H1 (cell line): ENCODE data around the gene RAB1B. TPM values are rescaled to one million over a fixed set of nuclear protein-coding genes. Genes with fewer than 3 reads are reported as not detected.
A peak's percentile ranks its signal among the peaks of the same experiment; 100 is the strongest.

Experiments used
- CTCF ChIA-PET: fragments of 300-600 bp; sonication (Branson Sonifier 250); formaldehyde crosslinking; loops from one replicate; lab custom pipeline; 2021; ENCODE audit not compliant: partially characterized antibody; lab: Charles Lee
- POLR2A ChIA-PET: fragments of 300-600 bp; sonication (Branson Sonifier 250); formaldehyde crosslinking; loops from one replicate; lab custom pipeline; 2021; ENCODE audit warnings: inconsistent platforms; ENCODE audit not compliant: partially characterized antibody; lab: Charles Lee
- DNase-seq, 2 experiments: peaks; one replicate each; pipeline versions ENCODE4 v3.0.0 to v3.0.0-alpha.2; 2010 to 2022; ENCODE audit warnings: low spot score in 2 of 2, low read depth in 1 of 2, mixed read lengths in 1 of 2
- FAIRE-seq: peaks from 2 replicates; lab custom pipeline; 2011; peaks lifted over from hg19 to GRCh38; lab: Jason Lieb, UNC
- H2AFZ ChIP-seq: 2 replicates; pipeline ENCODE4 v1.8.1; 2012; ENCODE audit warnings: low read length, inconsistent platforms
- H2AK5ac ChIP-seq: 2 replicates; pipeline ENCODE4 v1.6.1; 2013; ENCODE audit warnings: low read depth, low read length
- H2BK120ac ChIP-seq: replicated peaks from 2 replicates; pipeline ENCODE3; 2013; ENCODE audit warnings: low read depth, low read length, inconsistent platforms
- H2BK12ac ChIP-seq: 2 replicates; pipeline ENCODE4 v1.6.1; 2013; ENCODE audit warnings: low read depth, low read length
- H2BK15ac ChIP-seq: 2 replicates; pipeline ENCODE4 v1.6.1; 2013; ENCODE audit warnings: low read length
- H2BK20ac ChIP-seq: 2 replicates; pipeline ENCODE4 v1.6.1; 2013; ENCODE audit warnings: low read length
- H2BK5ac ChIP-seq: 2 replicates; pipeline ENCODE4 v1.6.1; 2013; ENCODE audit warnings: low read depth, low read length
- H3K14ac ChIP-seq: 2 replicates; pipeline ENCODE4 v1.6.1; 2013; ENCODE audit warnings: inconsistent platforms; ENCODE audit not compliant: insufficient read length
- H3K18ac ChIP-seq: 2 replicates; pipeline ENCODE4 v1.6.1; 2013; ENCODE audit warnings: low read length; ENCODE audit errors: extremely low read depth
- H3K23ac ChIP-seq: 2 replicates; pipeline ENCODE4 v1.6.1; 2013; ENCODE audit warnings: inconsistent platforms; ENCODE audit not compliant: insufficient read length
- H3K23me2 ChIP-seq: 2 replicates; pipeline ENCODE4 v1.6.1; 2013; ENCODE audit warnings: low read depth, low read length
- H3K27ac ChIP-seq: 2 replicates; pipeline ENCODE4 v1.6.1; 2011; ENCODE audit warnings: low read depth, low read length, inconsistent platforms
- H3K27me3 ChIP-seq, 4 experiments: replicated peaks in 1 of 4; 1 replicate in 1 of 4; 2 replicates in 3 of 4; pipeline versions ENCODE4 v1.6.1 to v1.8.1; 2011 to 2013; ENCODE audit warnings: low read length in 3 of 4, mild to moderate bottlenecking in 3 of 4, inconsistent platforms in 2 of 4, mixed read lengths in 2 of 4, moderate library complexity in 1 of 4; ENCODE audit not compliant: control insufficient read depth in 3 of 4, insufficient read depth in 3 of 4; ENCODE audit errors: extremely low read depth in 1 of 4
- H3K36me3 ChIP-seq, 4 experiments: 2 replicates each; pipeline versions ENCODE4 v1.6.1 to v1.8.1; 2011 to 2013; ENCODE audit warnings: mild to moderate bottlenecking in 4 of 4, low read length in 3 of 4, moderate library complexity in 2 of 4, control low read depth in 1 of 4, inconsistent platforms in 1 of 4; ENCODE audit not compliant: insufficient read depth in 4 of 4, control insufficient read depth in 2 of 4
- H3K4ac ChIP-seq: replicated peaks from 2 replicates; pipeline ENCODE3; 2013; ENCODE audit warnings: low read length, low read depth, mixed read lengths, inconsistent platforms; ENCODE audit not compliant: insufficient read length
- H3K4me1 ChIP-seq, 4 experiments: replicated peaks in 1 of 4; 1 replicate in 1 of 4; 2 replicates in 3 of 4; pipeline versions ENCODE4 v1.6.1 to v1.8.1; 2011 to 2013; ENCODE audit warnings: low read length in 3 of 4, inconsistent platforms in 2 of 4, mixed read lengths in 1 of 4; ENCODE audit not compliant: insufficient read depth in 4 of 4, control insufficient read depth in 3 of 4
- H3K4me2 ChIP-seq, 2 experiments: 2 replicates each; pipeline versions ENCODE4 v1.6.1 to v1.8.1; 2011 to 2013; ENCODE audit warnings: low read depth in 2 of 2, low read length in 2 of 2, control low read depth in 1 of 2, inconsistent platforms in 1 of 2, mild to moderate bottlenecking in 1 of 2; ENCODE audit not compliant: insufficient read depth in 1 of 2
- H3K4me3 ChIP-seq, 4 experiments: fragments of 200-600, 300-600 bp in 1 of 4; sonication (generic), shearing (Covaris generic), sonication (Bioruptor Twin) in 1 of 4; 2 replicates each; pipeline versions ENCODE4 v1.5.1 to v1.8.1; 2011 to 2016; ENCODE audit warnings: low read length in 4 of 4, low read depth in 3 of 4, control low read depth in 2 of 4, inconsistent platforms in 2 of 4, mild to moderate bottlenecking in 2 of 4, mixed read lengths in 1 of 4, moderate library complexity in 1 of 4; ENCODE audit not compliant: insufficient read depth in 2 of 4; ENCODE audit errors: extremely low read depth in 1 of 4
- H3K56ac ChIP-seq: replicated peaks from 2 replicates; pipeline ENCODE3; 2013; ENCODE audit warnings: low read depth, mild to moderate bottlenecking, mixed read lengths, low read length, inconsistent platforms; ENCODE audit not compliant: insufficient read length
- H3K79me1 ChIP-seq: 2 replicates; pipeline ENCODE4 v1.6.1; 2013; ENCODE audit warnings: low read depth, low read length, control low read depth
- H3K79me2 ChIP-seq, 2 experiments: 2 replicates each; pipeline versions ENCODE4 v1.6.1 to v1.8.1; 2012 to 2013; ENCODE audit warnings: low read length in 2 of 2, mild to moderate bottlenecking in 2 of 2, inconsistent platforms in 1 of 2; ENCODE audit not compliant: insufficient read depth in 2 of 2, control insufficient read depth in 1 of 2
- H3K9ac ChIP-seq, 4 experiments: replicated peaks in 1 of 4; 1 replicate in 1 of 4; 2 replicates in 3 of 4; pipeline versions ENCODE4 v1.6.1 to v1.8.1; 2011 to 2013; ENCODE audit warnings: low read depth in 3 of 4, low read length in 3 of 4, control low read depth in 2 of 4, mild to moderate bottlenecking in 2 of 4, moderate library complexity in 2 of 4, inconsistent platforms in 1 of 4; ENCODE audit errors: extremely low read depth in 1 of 4
- H3K9me3 ChIP-seq, 2 experiments: 2 replicates each; pipeline versions ENCODE4 v1.6.1 to v1.8.1; 2012 to 2013; ENCODE audit warnings: mild to moderate bottlenecking in 2 of 2, moderate library complexity in 2 of 2, control low read depth in 1 of 2, inconsistent platforms in 1 of 2, low read depth in 1 of 2, low read length in 1 of 2, mixed read lengths in 1 of 2; ENCODE audit not compliant: insufficient read depth in 2 of 2
- H4K20me1 ChIP-seq, 2 experiments: replicated peaks in 1 of 2; 2 replicates each; pipeline versions ENCODE3 to v1.8.1; 2011 to 2013; ENCODE audit warnings: inconsistent platforms in 2 of 2, low read length in 2 of 2, mild to moderate bottlenecking in 1 of 2; ENCODE audit not compliant: insufficient read depth in 2 of 2, control insufficient read depth in 1 of 2
- H4K5ac ChIP-seq: 2 replicates; pipeline ENCODE4 v1.6.1; 2013; ENCODE audit warnings: low read length, low read depth, mixed read lengths, inconsistent platforms; ENCODE audit not compliant: insufficient read length
- H4K8ac ChIP-seq: 2 replicates; pipeline ENCODE4 v1.8.0; 2013; ENCODE audit warnings: mild to moderate bottlenecking, moderate library complexity, low read length, inconsistent platforms; ENCODE audit not compliant: insufficient read depth; ENCODE audit errors: extremely low read depth
- H4K91ac ChIP-seq: replicated peaks from 2 replicates; pipeline ENCODE3; 2013; ENCODE audit warnings: low read length, mixed read lengths, inconsistent platforms; ENCODE audit not compliant: insufficient read length
- CREB1 ChIP-seq: IDR thresholded peaks from 2 replicates; pipeline ENCODE4 v1.6.1; 2012; ENCODE audit warnings: inconsistent platforms
- E2F6 ChIP-seq: IDR thresholded peaks from 2 replicates; pipeline ENCODE4 v1.6.1; 2012; ENCODE audit warnings: inconsistent platforms
- GABPA ChIP-seq: IDR thresholded peaks from 2 replicates; pipeline ENCODE4 v1.6.1; 2011; ENCODE audit warnings: mild to moderate bottlenecking, low read length, moderate library complexity, borderline replicate concordance; ENCODE audit not compliant: insufficient read depth
- HDAC2 ChIP-seq, 2 experiments: fragments of 300-600 bp in 1 of 2; sonication (generic) in 1 of 2; IDR thresholded peaks; 2 replicates each; pipeline ENCODE4 v1.6.1; 2011 to 2012; ENCODE audit warnings: low read depth in 2 of 2, low read length in 2 of 2, mild to moderate bottlenecking in 2 of 2, moderate library complexity in 2 of 2, borderline replicate concordance in 1 of 2, inconsistent platforms in 1 of 2
- NRF1 ChIP-seq: IDR thresholded peaks from 2 replicates; pipeline ENCODE4 v1.6.1; 2011; ENCODE audit warnings: mild to moderate bottlenecking, low read depth, low read length, improper control_type of control experiment
- SP1 ChIP-seq: IDR thresholded peaks from 2 replicates; pipeline ENCODE4 v1.6.1; 2011; ENCODE audit warnings: low read depth, low read length
- SRF ChIP-seq: IDR thresholded peaks from 2 replicates; pipeline ENCODE4 v1.6.1; 2011; ENCODE audit warnings: mild to moderate bottlenecking, low read depth, low read length, moderate library complexity
- TAF1 ChIP-seq: IDR thresholded peaks from 2 replicates; pipeline ENCODE4 v1.6.1; 2011; ENCODE audit warnings: mild to moderate bottlenecking, low read depth, low read length
- WGBS, 2 experiments: shearing (Covaris generic) in 1 of 2; methylation state at CpG; one replicate each; pipeline versions ENCODE4 v1.1.6 to v1.1.7; 2013 to 2015; ENCODE audit warnings: low lambda C conversion rate in 2 of 2, mixed read lengths in 2 of 2, inconsistent platforms in 1 of 2, low coverage in 1 of 2, missing lambda C conversion rate in 1 of 2; ENCODE audit not compliant: insufficient replicate concordance in 2 of 2, insufficient coverage in 1 of 2, insufficient read length in 1 of 2; ENCODE audit errors: extremely low coverage in 1 of 2, missing lambda C conversion rate in 1 of 2; 5-methylcytosine and 5-hydroxymethylcytosine counted together
- polyA plus RNA-seq, 7 experiments: library from polyadenylated mRNA; depleted of rRNA in 3 of 7; stranded (reverse) in 5 of 7; unstranded in 2 of 7; fragments of >200 nt in 5 of 7; fragments of 200-250 nt in 2 of 7; gene quantifications; 1 replicate in 5 of 7; 2 replicates in 1 of 7; 4 replicates in 1 of 7; pipeline versions ENCODE4 v1.2.1 to v1.2.3, GENCODE V29; 2011 to 2013; ENCODE audit warnings: missing spikeins in 2 of 7, mixed read lengths in 2 of 7
- total RNA-seq: library from RNA; stranded (reverse); fragmentation: NEBNext Ultra II Directional; extraction: Animal tissue kit (Norgen Biotek cat#: 25700); gene quantifications from 2 replicates; pipeline ENCODE4 v1.2.1, GENCODE V29; 2021
- TF ChIP-seq, protein P1 (sequence below): IDR thresholded peaks from 2 replicates; pipeline ENCODE4 v1.6.1; 2012; ENCODE audit warnings: inconsistent platforms

The RAB1B gene
- total and polyA plus RNA-seq, 2 of the 8 experiments (the other 6 are each of a cell fraction or from before 2014, with no cell fraction given), result 100 to 217 TPM

- ChIA-PET POLR2A (interaction anchor here (0.8 to 3.5 kb wide), 16 partner anchors 9 to 121 kb away, joined by 3 to 19 read pairs (median 5); partner anchors contain the start of genes BRMS1, MRPL11, RIN1 and YIF1A), CTCF (interaction anchor here (0.6 to 11.7 kb wide), 16 partner anchors 9 to 1295 kb away, joined by 3 to 242 read pairs (median 4); partner anchors contain the start of gene RIN1)
- peak overlapping the region in 2 of 4 experiments; percentile 19 to 39; a peak in 3 of 7 replicates for H3K9ac ChIP-seq
- H3K36me3 ChIP-seq, result no peaks in the 10 kb centered on the region
- 54% methylated on average over 13 of the region's 16 CpGs; no CpG with 5 or more reads in 1 of the 2 experiments for WGBS, 2 experiments
- H3K4me3 ChIP-seq, result peak overlapping the region in 1 of 4 experiments; percentile 40; a peak in 1 of 8 replicates
- H4K5ac ChIP-seq, result peak overlapping the region; percentile 33
- FAIRE-seq (no peak), DNase-seq (no peak)
- peak overlapping the region; percentile 98 for H2BK12ac ChIP-seq
- peak overlapping the region; percentile 49 for H2BK120ac ChIP-seq
- H3K18ac ChIP-seq, result peak overlapping the region; percentile 72
- peak overlapping the region; percentile 43 to 69 for H3K4me2 ChIP-seq
- peak overlapping the region; percentile 89; the same call in 1 of the 2 replicates for H2AK5ac ChIP-seq
- H3K79me2 ChIP-seq, result no peaks in the 10 kb centered on the region
- H2BK15ac ChIP-seq, result peak overlapping the region; percentile 93; the same call in 1 of the 2 replicates
- no peaks in the 10 kb centered on the region for H3K9me3 ChIP-seq
- H3K27me3 ChIP-seq, result peaks cover 0 to 5% (median 0%) of the 10 kb centered on the region in 4 experiments; a peak in 3 of 7 replicates
- peak overlapping the region; percentile 85; the same call in 1 of the 2 replicates for H2BK5ac ChIP-seq
- H3K4ac ChIP-seq, result peak overlapping the region; percentile 95
- H3K23ac ChIP-seq, result no peak overlapping the region
- no peak overlapping the region for H3K14ac ChIP-seq
- H3K4me1 ChIP-seq, result peaks cover 9 to 28% (median 19%) of the 10 kb centered on the region in 4 experiments
- H4K8ac ChIP-seq, result peak overlapping the region; percentile 38; the same call in 1 of the 2 replicates
- H3K79me1 ChIP-seq, result no peaks in the 10 kb centered on the region
- H3K27ac ChIP-seq, result peak overlapping the region; percentile 32; the same call in 1 of the 2 replicates
- peak overlapping the region; percentile 77 for H2BK20ac ChIP-seq
- H3K56ac ChIP-seq, result peak overlapping the region; percentile 7
- H3K23me2 ChIP-seq, result peaks cover 5% of the 10 kb centered on the region
- no peaks in the 10 kb centered on the region for H4K20me1 ChIP-seq
- H4K91ac ChIP-seq, result peak overlapping the region; percentile 98
- peak overlapping the region; percentile 51; the same call in 1 of the 2 replicates for H2AFZ ChIP-seq
- TF ChIP-seq SRF, result peak; percentile 66; the same call in 1 of the 2 replicates
- TF ChIP-seq CREB1, result peak; percentile 11; the same call in 1 of the 2 replicates
- TF ChIP-seq TAF1, result 0 out of 2 replicates have a peak, but pooled peaks have one; percentile 19
- no peak for TF ChIP-seq NRF1
- TF ChIP-seq E2F6, result peak; percentile 97
- TF ChIP-seq HDAC2 (IDR thresholded peaks at IDR 0.05; ENCODE audit: borderline replicate concordance in 1 of 2, low read depth in 2 of 2, low read length in 2 of 2), result no peak
- TF ChIP-seq SP1, result 0 out of 2 replicates have a peak, but pooled peaks have one; percentile 14
- TF ChIP-seq, protein P1, sequence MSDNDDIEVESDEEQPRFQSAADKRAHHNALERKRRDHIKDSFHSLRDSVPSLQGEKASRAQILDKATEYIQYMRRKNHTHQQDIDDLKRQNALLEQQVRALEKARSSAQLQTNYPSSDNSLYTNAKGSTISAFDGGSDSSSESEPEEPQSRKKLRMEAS, result peak; percentile 91
- TF ChIP-seq GABPA, result 0 out of 2 replicates have a peak, but pooled peaks have one; percentile 37
These were observed 49.5 kb downstream of the RAB1B start for GRCh38 chr11:66317723-66318599.
